ENCODE measurements around the gene HDAC7.

Gene HDAC7

GRCh38 chr12:47791874-47792273 is 27.8 kb downstream of the HDAC7 start:
- TF ChIP-seq ZFX (IDR thresholded peaks at IDR 0.05; ENCODE audit: borderline replicate concordance) = no peak
- TF ChIP-seq CTCF (IDR thresholded peaks at IDR 0.05) = no peak
- no peak overlapping the region for H3K27ac ChIP-seq

GRCh38 chr12:47791351-47791746 is 28.4 kb downstream of the HDAC7 start:
- H3K27ac ChIP-seq = no peak overlapping the region
- TF ChIP-seq CTCF (IDR thresholded peaks at IDR 0.05) = no peak
- no peak for TF ChIP-seq ZFX (IDR thresholded peaks at IDR 0.05; ENCODE audit: borderline replicate concordance)

- TF ChIP-seq ZFX (IDR thresholded peaks at IDR 0.05; ENCODE audit: borderline replicate concordance) (no peak), CTCF (IDR thresholded peaks at IDR 0.05) (no peak)
- no peak overlapping the region for H3K27ac ChIP-seq
These were observed 28.9 kb downstream of the HDAC7 start for GRCh38 chr12:47790676-47791350.

- no peak overlapping the region for H3K27ac ChIP-seq
- TF ChIP-seq CTCF (IDR thresholded peaks at IDR 0.05) (no peak), ZFX (IDR thresholded peaks at IDR 0.05; ENCODE audit: borderline replicate concordance) (no peak)
These were observed 29.8 kb downstream of the HDAC7 start for GRCh38 chr12:47789712-47790489.

GRCh38 chr12:47789141-47789540 is 30.6 kb downstream of the HDAC7 start:
- H3K27ac ChIP-seq = no peak overlapping the region
- no peak for TF ChIP-seq ZFX (IDR thresholded peaks at IDR 0.05; ENCODE audit: borderline replicate concordance)
- no peak for TF ChIP-seq CTCF (IDR thresholded peaks at IDR 0.05)

GRCh38 chr12:47787596-47788319 is 31.9 kb downstream of the HDAC7 start:
- no peak overlapping the region for H3K27ac ChIP-seq
- TF ChIP-seq ZFX (IDR thresholded peaks at IDR 0.05; ENCODE audit: borderline replicate concordance) = no peak
- no peak for TF ChIP-seq CTCF (IDR thresholded peaks at IDR 0.05)
